Lower lobe of right lung (tissue), 2 donors: ENCODE results near the gene OGT. TPM values are rescaled to one million over a fixed set of nuclear protein-coding genes. Genes with fewer than 3 reads are reported as not detected.

Experiments used
- ATAC-seq, 2 donors: fragments of 200-7000 bp; cut with Tn5 transposase; one replicate each; pipeline ENCODE4 v1.9.1; 2020 to 2022; ENCODE audit warnings: mild to moderate bottlenecking in 2 of 2, moderate library complexity in 2 of 2
- DNase-seq: peaks from one replicate; pipeline ENCODE4 v3.0.0-alpha.2; 2020
- H3K27ac ChIP-seq: fragments of 200-600 bp; one replicate; pipeline ENCODE4 v1.8.0; 2022
- H3K27me3 ChIP-seq: fragments of 200-600 bp; one replicate; pipeline ENCODE4 v1.8.0; 2022; ENCODE audit warnings: low read depth
- H3K36me3 ChIP-seq: fragments of 200-600 bp; one replicate; pipeline ENCODE4 v1.8.0; 2022; ENCODE audit warnings: mild to moderate bottlenecking
- H3K4me1 ChIP-seq: fragments of 200-600 bp; one replicate; pipeline ENCODE4 v1.8.0; 2022
- H3K4me3 ChIP-seq: fragments of 200-600 bp; one replicate; pipeline ENCODE4 v1.8.0; 2022; ENCODE audit warnings: mild to moderate bottlenecking
- H3K9me3 ChIP-seq: fragments of 200-600 bp; one replicate; pipeline ENCODE4 v1.8.0; 2022
- CTCF ChIP-seq: fragments of 200-600 bp; IDR thresholded peaks from one replicate; pipeline ENCODE4 v1.8.0; 2022; ENCODE audit warnings: antibody characterized with exemption, mild to moderate bottlenecking
- intact Hi-C: fragments of 100-400 bp; cut with DNase I; formaldehyde crosslinking; loops from one replicate; pipeline ENCODE4 v1.11.0; 2022
- total RNA-seq: library from RNA; stranded (reverse); fragmentation: NEBNext Ultra II Directional; extraction: Animal tissue kit (Norgen Biotek cat#: 25700); gene quantifications from one replicate; pipeline ENCODE4 v1.2.1, GENCODE V29; 2021
- donor health status: DM: no; HTN: yes; CAD: no; lungs with severe emphysema.

The OGT gene
- total RNA-seq, 1 donor from 2014 or later: 149 TPM

DNA sequence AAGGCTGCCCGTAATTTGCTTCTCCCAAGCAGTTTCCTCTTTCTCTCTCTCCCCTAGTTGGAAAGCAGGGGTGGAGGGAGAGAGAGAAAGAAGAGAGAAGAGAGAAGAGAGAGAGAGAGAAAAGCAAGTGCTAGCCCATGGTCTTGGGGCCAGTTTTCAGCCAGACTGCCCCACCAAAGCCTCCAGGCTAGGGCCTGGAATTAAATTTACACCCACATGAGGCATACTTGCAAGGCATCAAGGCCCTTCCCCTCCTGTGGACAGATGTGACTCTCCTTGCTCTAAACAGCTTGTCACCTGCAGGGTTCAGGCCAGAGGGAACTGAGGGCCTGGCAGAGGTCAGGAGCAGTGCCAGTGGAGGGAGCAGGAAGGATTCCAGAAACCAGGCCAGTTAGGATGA is 87.1 kb downstream of the OGT start:
- ATAC-seq (no peak), DNase-seq (no peak)
- Histone ChIP-seq H3K9me3 (no peaks in the 10 kb centered on the region), H3K27me3 (no peaks in the 10 kb centered on the region), H3K4me1 (peaks cover 21% of the 10 kb centered on the region), H3K27ac (no peak overlapping the region), H3K36me3 (no peaks in the 10 kb centered on the region), H3K4me3 (no peak overlapping the region)
- TF ChIP-seq CTCF: no peak
- intact Hi-C loops: no loop called here

- TF ChIP-seq CTCF: no peak
- DNase-seq: no peak
- peak in 1 of 2 donors; percentile 17 for ATAC-seq
- no peaks in the 10 kb centered on the region for H3K36me3 ChIP-seq
- H3K27ac ChIP-seq: no peak overlapping the region
- H3K27me3 ChIP-seq: no peaks in the 10 kb centered on the region
- H3K9me3 ChIP-seq: no peaks in the 10 kb centered on the region
- H3K4me3 ChIP-seq: no peak overlapping the region
- intact Hi-C loops: no loop called here
- H3K4me1 ChIP-seq: peaks cover 21% of the 10 kb centered on the region
Observed at GRCh38 chrX:71621603-71622002, 88.7 kb downstream of the OGT start.

DNA sequence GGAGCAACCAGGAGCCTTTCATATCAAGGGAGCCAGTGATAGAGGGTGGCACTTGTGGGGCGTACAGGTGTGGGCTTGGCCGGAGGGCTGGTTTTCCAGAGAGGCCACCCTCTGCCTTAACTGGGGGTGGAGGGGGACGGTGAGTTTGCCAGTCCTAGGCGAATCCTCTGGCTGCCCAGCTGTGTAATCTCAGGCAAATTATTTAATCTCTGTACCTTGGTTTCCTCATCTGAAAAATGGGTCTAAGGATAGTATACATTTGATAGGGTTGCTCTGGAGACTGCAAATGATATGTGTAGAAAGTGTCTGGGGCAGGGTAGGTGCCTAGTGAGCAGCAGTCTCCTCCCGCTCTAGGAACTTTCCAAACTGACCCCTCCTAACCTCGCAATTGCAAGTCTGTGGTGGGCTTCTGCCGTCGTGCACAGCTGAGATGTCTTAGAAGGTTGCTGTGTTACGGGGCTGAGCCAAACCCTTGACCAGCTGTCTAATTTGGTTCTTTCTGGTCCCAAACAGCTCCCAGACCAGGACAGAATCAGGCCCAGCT is 89.2 kb downstream of the OGT start:
- H3K9me3 ChIP-seq: no peaks in the 10 kb centered on the region
- DNase-seq: no peak
- no peaks in the 10 kb centered on the region for H3K27me3 ChIP-seq
- H3K4me3 ChIP-seq: no peak overlapping the region
- no peak for TF ChIP-seq CTCF
- ATAC-seq: no peak
- intact Hi-C loops: no loop called here
- H3K27ac ChIP-seq: peak overlapping the region; percentile 76
- H3K36me3 ChIP-seq: no peaks in the 10 kb centered on the region
- peaks cover 21% of the 10 kb centered on the region for H3K4me1 ChIP-seq

GRCh38 chrX:71622576-71623450 is 89.9 kb downstream of the OGT start:
- peak; percentile 37 for TF ChIP-seq CTCF
- Histone ChIP-seq H3K27me3 (no peaks in the 10 kb centered on the region), H3K36me3 (no peaks in the 10 kb centered on the region), H3K27ac (peak overlapping the region; percentile 76), H3K4me3 (no peak overlapping the region), H3K9me3 (no peaks in the 10 kb centered on the region), H3K4me1 (peaks cover 21% of the 10 kb centered on the region)
- intact Hi-C loops: no loop called here
- ATAC-seq (peak; percentile 91 to 93), DNase-seq (peak; percentile 81)

DNA sequence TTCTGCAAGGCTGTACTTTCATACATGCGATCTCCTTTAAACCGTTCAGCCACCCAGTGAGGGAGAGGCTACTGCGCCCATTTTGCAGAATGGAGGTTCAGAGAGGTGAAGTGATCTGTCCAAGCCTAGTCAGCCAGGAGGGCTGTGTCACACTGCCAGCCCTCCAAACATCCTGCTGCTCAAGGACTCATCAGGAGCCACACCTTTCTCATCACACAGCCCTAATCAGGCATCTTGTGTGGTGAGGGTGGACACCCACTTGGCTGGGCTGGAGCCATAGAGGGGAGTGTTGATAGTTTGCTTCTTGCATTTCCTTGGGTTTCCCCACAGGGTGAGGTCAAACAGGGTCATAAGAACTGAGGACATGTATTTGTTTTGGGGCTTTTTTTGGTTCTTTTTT is 90.8 kb downstream of the OGT start:
- Histone ChIP-seq H3K4me3 (no peak overlapping the region), H3K4me1 (peaks cover 21% of the 10 kb centered on the region), H3K9me3 (no peaks in the 10 kb centered on the region), H3K36me3 (no peaks in the 10 kb centered on the region), H3K27me3 (no peaks in the 10 kb centered on the region), H3K27ac (no peak overlapping the region)
- no peak for ATAC-seq
- no peak for DNase-seq
- intact Hi-C loops: no loop called here
- no peak for TF ChIP-seq CTCF
